ENCODE data around the gene GGTLC1.

- TF ChIP-seq, protein P1, sequence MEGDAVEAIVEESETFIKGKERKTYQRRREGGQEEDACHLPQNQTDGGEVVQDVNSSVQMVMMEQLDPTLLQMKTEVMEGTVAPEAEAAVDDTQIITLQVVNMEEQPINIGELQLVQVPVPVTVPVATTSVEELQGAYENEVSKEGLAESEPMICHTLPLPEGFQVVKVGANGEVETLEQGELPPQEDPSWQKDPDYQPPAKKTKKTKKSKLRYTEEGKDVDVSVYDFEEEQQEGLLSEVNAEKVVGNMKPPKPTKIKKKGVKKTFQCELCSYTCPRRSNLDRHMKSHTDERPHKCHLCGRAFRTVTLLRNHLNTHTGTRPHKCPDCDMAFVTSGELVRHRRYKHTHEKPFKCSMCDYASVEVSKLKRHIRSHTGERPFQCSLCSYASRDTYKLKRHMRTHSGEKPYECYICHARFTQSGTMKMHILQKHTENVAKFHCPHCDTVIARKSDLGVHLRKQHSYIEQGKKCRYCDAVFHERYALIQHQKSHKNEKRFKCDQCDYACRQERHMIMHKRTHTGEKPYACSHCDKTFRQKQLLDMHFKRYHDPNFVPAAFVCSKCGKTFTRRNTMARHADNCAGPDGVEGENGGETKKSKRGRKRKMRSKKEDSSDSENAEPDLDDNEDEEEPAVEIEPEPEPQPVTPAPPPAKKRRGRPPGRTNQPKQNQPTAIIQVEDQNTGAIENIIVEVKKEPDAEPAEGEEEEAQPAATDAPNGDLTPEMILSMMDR (IDR thresholded peaks at IDR 0.05; ENCODE audit: borderline replicate concordance, extremely low read depth, low read length, poor library complexity, severe bottlenecking) = no peak
- TF ChIP-seq EZH2 (IDR thresholded peaks at IDR 0.05; ENCODE audit: borderline replicate concordance, low read depth, low read length, severe bottlenecking) = no peak
Observed at GRCh38 chr20:24027229-24027628, 38.6 kb upstream of the GGTLC1 start.
